IMR-90 (cell line): Measurements from ENCODE around the gene SNAP91. TPM values are rescaled to one million over a fixed set of nuclear protein-coding genes. Genes with fewer than 3 reads are reported as not detected.

ENCODE experiments used
- ATAC-seq: fragments of 200-7000 bp; cut with Tn5 transposase; 2 replicates; pipeline ENCODE4 v1.9.1; 2020; ENCODE audit warnings: low read depth, mild to moderate bottlenecking, moderate library complexity
- BruUV-seq: library from RNA; stranded (reverse); fragments of 400-500 nt; replicated peaks from 2 replicates; lab custom pipeline; 2021; lab: Mats Ljungman, UMichigan
- CTCF ChIA-PET: fragments of 300-600 bp; formaldehyde crosslinking; extraction: SDS; loops from one replicate; lab custom pipeline; 2021; ENCODE audit warnings: antibody characterized with exemption; lab: Yijun Ruan, JAX
- POLR2A ChIA-PET: fragments of 300-600 bp; sonication (Branson Sonifier 250); formaldehyde crosslinking; loops from one replicate; lab custom pipeline; 2022; ENCODE audit warnings: antibody characterized with exemption; ENCODE audit not compliant: unreplicated experiment; lab: Charles Lee
- DNase-seq: peaks from one replicate; pipeline ENCODE4 v3.0.0; 2013
- H2AFZ ChIP-seq: replicated peaks from 2 replicates; pipeline ENCODE3; 2013; ENCODE audit warnings: low read length, mild to moderate bottlenecking; ENCODE audit not compliant: poor library complexity
- H2AK5ac ChIP-seq: 2 replicates; pipeline ENCODE4 v1.6.1; 2013; ENCODE audit warnings: low read depth, low read length, inconsistent platforms
- H2AK9ac ChIP-seq: replicated peaks from 2 replicates; pipeline ENCODE3; 2013; ENCODE audit warnings: mild to moderate bottlenecking, low read depth, low read length, moderate library complexity; ENCODE audit not compliant: poor library complexity
- H2BK120ac ChIP-seq: 2 replicates; pipeline ENCODE4 v1.6.1; 2013; ENCODE audit warnings: low read depth, low read length, inconsistent platforms
- H2BK15ac ChIP-seq: 3 replicates; pipeline ENCODE4 v1.6.1; 2013; ENCODE audit warnings: low read depth, low read length, inconsistent platforms
- H2BK20ac ChIP-seq: 2 replicates; pipeline ENCODE4 v1.6.1; 2013; ENCODE audit warnings: low read depth, mild to moderate bottlenecking, inconsistent platforms, low read length, moderate library complexity
- H2BK5ac ChIP-seq: 2 replicates; pipeline ENCODE4 v1.6.1; 2013; ENCODE audit warnings: mild to moderate bottlenecking, low read depth, low read length, inconsistent platforms; ENCODE audit not compliant: poor library complexity, severe bottlenecking
- H3K14ac ChIP-seq: replicated peaks from 2 replicates; pipeline ENCODE4 v1.6.1; 2013; ENCODE audit warnings: low read depth, low read length, inconsistent platforms
- H3K18ac ChIP-seq: 2 replicates; pipeline ENCODE4 v1.6.1; 2013; ENCODE audit warnings: low read depth, low read length, control low read depth
- H3K23ac ChIP-seq: 2 replicates; pipeline ENCODE4 v1.6.1; 2013; ENCODE audit warnings: low read depth, low read length, inconsistent platforms
- H3K27ac ChIP-seq: 2 replicates; pipeline ENCODE4 v1.5.1; 2013; ENCODE audit warnings: mild to moderate bottlenecking, control low read depth, low read length; ENCODE audit not compliant: insufficient read depth
- H3K27me3 ChIP-seq: 2 replicates; pipeline ENCODE4 v1.6.1; 2013; ENCODE audit warnings: low read length; ENCODE audit not compliant: control insufficient read depth, insufficient read depth
- H3K36me3 ChIP-seq: 2 replicates; pipeline ENCODE4 v1.6.1; 2013; ENCODE audit warnings: low read length, mixed read lengths; ENCODE audit not compliant: control insufficient read depth, insufficient read depth
- H3K4ac ChIP-seq: 2 replicates; pipeline ENCODE4 v1.6.1; 2013; ENCODE audit warnings: low read depth, low read length, inconsistent platforms
- H3K4me1 ChIP-seq: 2 replicates; pipeline ENCODE4 v1.6.1; 2013; ENCODE audit warnings: low read length, mixed read lengths; ENCODE audit not compliant: control insufficient read depth, insufficient read depth
- H3K4me2 ChIP-seq: 2 replicates; pipeline ENCODE4 v1.6.1; 2013; ENCODE audit warnings: low read depth, mild to moderate bottlenecking, control low read depth, low read length, moderate library complexity
- H3K4me3 ChIP-seq: 2 replicates; pipeline ENCODE4 v1.5.1; 2013; ENCODE audit warnings: low read depth, mild to moderate bottlenecking, control low read depth, low read length, moderate library complexity; ENCODE audit not compliant: insufficient read depth
- H3K56ac ChIP-seq: 2 replicates; pipeline ENCODE4 v1.6.1; 2013; ENCODE audit warnings: low read length, inconsistent platforms; ENCODE audit not compliant: insufficient read depth; ENCODE audit errors: extremely low read depth
- H3K79me1 ChIP-seq, 2 experiments: 2 replicates each; pipeline ENCODE4 v1.6.1; 2013; ENCODE audit warnings: low read length in 2 of 2, inconsistent platforms in 1 of 2, low read depth in 1 of 2
- H3K9ac ChIP-seq: 2 replicates; pipeline ENCODE4 v1.6.1; 2013; ENCODE audit warnings: low read depth, low read length, control low read depth
- H3K9me1 ChIP-seq: 2 replicates; pipeline ENCODE4 v1.6.1; 2013; ENCODE audit warnings: low read length, inconsistent platforms; ENCODE audit not compliant: insufficient read depth
- H3K9me3 ChIP-seq: 2 replicates; pipeline ENCODE4 v1.6.1; 2013; ENCODE audit warnings: low read length; ENCODE audit not compliant: control insufficient read depth, insufficient read depth
- H4K20me1 ChIP-seq: 2 replicates; pipeline ENCODE4 v1.6.1; 2013; ENCODE audit warnings: low read length, inconsistent platforms; ENCODE audit not compliant: insufficient read depth
- H4K5ac ChIP-seq: 2 replicates; pipeline ENCODE4 v1.6.1; 2013; ENCODE audit warnings: mild to moderate bottlenecking, low read depth, low read length, control low read depth
- H4K8ac ChIP-seq, 2 experiments: 2 replicates each; pipeline ENCODE4 v1.6.1; 2013; ENCODE audit warnings: low read depth in 2 of 2, low read length in 2 of 2, control low read depth in 1 of 2, inconsistent platforms in 1 of 2
- H4K91ac ChIP-seq: 2 replicates; pipeline ENCODE4 v1.6.1; 2013; ENCODE audit warnings: low read depth, low read length, inconsistent platforms; ENCODE audit not compliant: insufficient read depth
- CHD1 ChIP-seq: IDR thresholded peaks from 2 replicates; pipeline ENCODE4 v1.6.1; 2012; ENCODE audit warnings: low read depth, low read length, improper control_type of control experiment
- ELK1 ChIP-seq: fragments of 150-350 bp; IDR thresholded peaks from 2 replicates; pipeline ENCODE4 v1.6.1; 2016; ENCODE audit warnings: low read depth, mild to moderate bottlenecking, low read length, moderate library complexity, borderline replicate concordance
- MAFK ChIP-seq: IDR thresholded peaks from 2 replicates; pipeline ENCODE4 v1.6.1; 2012; ENCODE audit warnings: low read depth, low read length, improper control_type of control experiment
- MXI1 ChIP-seq: IDR thresholded peaks from 2 replicates; pipeline ENCODE4 v1.6.1; 2012; ENCODE audit warnings: low read depth, mild to moderate bottlenecking, low read length, moderate library complexity, borderline replicate concordance
- NFE2L2 ChIP-seq: fragments of 150-350 bp; IDR thresholded peaks from 2 replicates; pipeline ENCODE4 v1.6.1; 2016; ENCODE audit warnings: low read depth, mild to moderate bottlenecking, low read length
- POLR2A ChIP-seq: IDR thresholded peaks from 2 replicates; pipeline ENCODE4 v1.6.1; 2012; ENCODE audit warnings: mild to moderate bottlenecking, low read depth, low read length
- RAD21 ChIP-seq: IDR thresholded peaks from 2 replicates; pipeline ENCODE4 v1.6.1; 2012; ENCODE audit warnings: low read length, improper control_type of control experiment
- SMC3 ChIP-seq: fragments of 150-350 bp; IDR thresholded peaks from 2 replicates; pipeline ENCODE4 v1.6.1; 2016; ENCODE audit warnings: low read depth, mild to moderate bottlenecking, antibody characterized with exemption, low read length, moderate library complexity
- USF2 ChIP-seq: fragments of 150-350 bp; IDR thresholded peaks from 2 replicates; pipeline ENCODE4 v1.6.1; 2017; ENCODE audit warnings: mild to moderate bottlenecking, antibody characterized with exemption, low read length, low read depth
- WGBS, 2 experiments: methylation state at CpG; one replicate each; pipeline versions ENCODE4 v1.1.5 to v1.1.7; 2013; ENCODE audit warnings: missing lambda C conversion rate in 2 of 2; ENCODE audit not compliant: insufficient read length in 1 of 2; ENCODE audit errors: extremely low coverage in 2 of 2; 5-methylcytosine and 5-hydroxymethylcytosine counted together
- dilution Hi-C: fragments of 300-500 bp; cut with HindIII; formaldehyde crosslinking; loops from one replicate; pipeline ENCODE4 v1.14.3; 2018; ENCODE audit warnings: low sequenced_read_pairs; ENCODE audit not compliant: unreplicated experiment
- in situ Hi-C: fragments of 300-500 bp; cut with MboI; formaldehyde crosslinking; loops from 3 replicates; pipeline ENCODE4 v1.14.3; 2019; ENCODE audit warnings: low sequenced_read_pairs, inconsistent platforms, mixed read lengths
- intact Hi-C: fragments of 100-400 bp; cut with micrococcal nuclease; formaldehyde crosslinking; loops from 2 replicates; pipeline ENCODE4 v1.10.0; 2022
- polyA plus RNA-seq, 3 experiments: library from polyadenylated mRNA; depleted of rRNA; stranded (reverse); fragments of >200 nt; gene quantifications; 2 replicates each; pipeline ENCODE4 v1.2.3, GENCODE V29; 2012; ENCODE audit warnings: low replicate concordance in 1 of 3
- total RNA-seq: library from RNA; depleted of rRNA; stranded (reverse); fragments of >200 nt; gene quantifications from 2 replicates; pipeline ENCODE4 v1.2.3, GENCODE V29; 2012

Gene SNAP91
- total and polyA plus RNA-seq, 2 of the 4 experiments (the other 2 are of a cell fraction), result not detected

GRCh38 chr6:83603551-83603950 lies 105.3 kb downstream of the SNAP91 start:
- Histone ChIP-seq H2BK120ac (no peak overlapping the region), H2BK15ac (no peak overlapping the region), H3K4me3 (no peak overlapping the region), H4K5ac (no peak overlapping the region), H2BK5ac (no peak overlapping the region), H2AK9ac (no peak overlapping the region), H3K9me1 (no peaks in the 10 kb centered on the region), H4K20me1 (no peaks in the 10 kb centered on the region), H3K27me3 (no peaks in the 10 kb centered on the region; the same call in 1 of the 2 replicates), H3K9me3 (no peaks in the 10 kb centered on the region), H4K8ac (no peak overlapping the region), H2AFZ (no peak overlapping the region), H4K91ac (no peak overlapping the region), H3K9ac (no peak overlapping the region), H2BK20ac (no peak overlapping the region), H3K4ac (no peak overlapping the region), H3K23ac (no peak overlapping the region), H3K4me2 (no peak overlapping the region), H3K79me1 (no peaks in the 10 kb centered on the region), H3K4me1 (0 out of 2 replicates have a peak, but pooled peaks cover 1% of the 10 kb centered on the region), H3K27ac (no peak overlapping the region), H3K56ac (no peak overlapping the region), H3K36me3 (no peaks in the 10 kb centered on the region), H3K14ac (no peak overlapping the region), H3K18ac (no peak overlapping the region), H2AK5ac (no peak overlapping the region)
- ATAC-seq, result no peak
- no peak for DNase-seq
- dilution Hi-C loops (no loop called here), intact Hi-C loops (no loop called here), in situ Hi-C loops (loop anchor here (25.0 kb wide), 1 partner anchor 609 kb away; no protein-coding TSS in a partner anchor)
- no peak for TF ChIP-seq NFE2L2
- no peak for TF ChIP-seq MAFK
- no peak for TF ChIP-seq CHD1
- no peak for TF ChIP-seq SMC3
- no peak for TF ChIP-seq RAD21
- TF ChIP-seq MXI1, result no peak
- TF ChIP-seq USF2, result no peak
- no peak for TF ChIP-seq POLR2A
- no peak for TF ChIP-seq ELK1
- POLR2A ChIA-PET, result no interaction called here
- no CpG with 5 or more reads among the region's 2 CpGs for WGBS, 2 experiments
- BruUV-seq, result no TSS peak
- CTCF ChIA-PET, result interaction anchor here (0.6 to 2.3 kb wide), 3 partner anchors 12 to 661 kb away, joined by 3 to 9 read pairs (median 3); partner anchors contain the start of gene CEP162
